RWPE2 (cell line): ENCODE measurements around the gene ZNF554.

Experiments used
- ATAC-seq: fragments of 200-7000 bp; cut with Tn5 transposase; 3 replicates; pipeline ENCODE4 v1.9.1; 2021; ENCODE audit warnings: low read depth
- DNase-seq: peaks from one replicate; pipeline ENCODE4 v3.0.0-alpha.2; 2020; ENCODE audit warnings: low spot score
- H3K27ac ChIP-seq: fragments of 450-650 bp; 2 replicates; pipeline ENCODE4 v1.5.1; 2017; ENCODE audit warnings: mild to moderate bottlenecking; ENCODE audit not compliant: poor library complexity, severe bottlenecking
- H3K27me3 ChIP-seq: fragments of 250-450 bp; sonication (Bioruptor Pico); 2 replicates; pipeline ENCODE4 v1.5.1; 2021; ENCODE audit warnings: mild to moderate bottlenecking, moderate library complexity; ENCODE audit not compliant: insufficient read depth, poor library complexity, severe bottlenecking
- H3K36me3 ChIP-seq: fragments of 250-450 bp; sonication (Bioruptor Pico); 2 replicates; pipeline ENCODE4 v1.5.1; 2020; ENCODE audit warnings: low read depth, mild to moderate bottlenecking, moderate library complexity
- H3K4me1 ChIP-seq: fragments of 250-450 bp; sonication (Bioruptor Pico); 2 replicates; pipeline ENCODE4 v1.5.1; 2021; ENCODE audit warnings: mild to moderate bottlenecking, moderate library complexity; ENCODE audit not compliant: insufficient read depth, poor library complexity, severe bottlenecking
- H3K4me3 ChIP-seq: fragments of 250-450 bp; sonication (Bioruptor Pico); 2 replicates; pipeline ENCODE4 v1.5.1; 2021; ENCODE audit warnings: mild to moderate bottlenecking, moderate library complexity; ENCODE audit not compliant: severe bottlenecking
- H3K9me3 ChIP-seq: fragments of 250-450 bp; sonication (Bioruptor Pico); 2 replicates; pipeline ENCODE4 v1.5.1; 2021; ENCODE audit warnings: mild to moderate bottlenecking, moderate library complexity; ENCODE audit not compliant: severe bottlenecking
- CTCF ChIP-seq: fragments of 450-650 bp; IDR thresholded peaks from one replicate; pipeline ENCODE4 v1.5.1; 2017; ENCODE audit warnings: mild to moderate bottlenecking, moderate library complexity; ENCODE audit not compliant: poor library complexity, severe bottlenecking

ZNF554 gene

GRCh38 chr19:2810141-2811091, 9.3 kb upstream of the ZNF554 start:
- no peaks in the 10 kb centered on the region for H3K4me1 ChIP-seq
- peaks cover 23% of the 10 kb centered on the region for H3K36me3 ChIP-seq
- H3K4me3 ChIP-seq, result no peak overlapping the region
- H3K27me3 ChIP-seq, result no peaks in the 10 kb centered on the region
- H3K9me3 ChIP-seq, result no peaks in the 10 kb centered on the region
- DNase-seq (peak; percentile 47), ATAC-seq (no peak)
- no peak overlapping the region for H3K27ac ChIP-seq
- TF ChIP-seq CTCF, result no peak

- no peak for TF ChIP-seq CTCF
- no peak overlapping the region for H3K4me3 ChIP-seq
- no peak for DNase-seq
Measured at GRCh38 chr19:2811221-2811722, 8.4 kb upstream of the ZNF554 start.

GRCh38 chr19:2811735-2812413, 7.8 kb upstream of the ZNF554 start:
- H3K36me3 ChIP-seq, result peaks cover 16% of the 10 kb centered on the region
- no peak overlapping the region for H3K27ac ChIP-seq
- TF ChIP-seq CTCF, result no peak

More at GRCh38 chr19:2811221-2811722, 8.4 kb upstream of the ZNF554 start:
- peaks cover 21% of the 10 kb centered on the region for H3K36me3 ChIP-seq
- no peak for ATAC-seq
- H3K4me1 ChIP-seq, result no peaks in the 10 kb centered on the region
- no peaks in the 10 kb centered on the region for H3K9me3 ChIP-seq
- H3K27ac ChIP-seq, result no peak overlapping the region
- no peaks in the 10 kb centered on the region for H3K27me3 ChIP-seq

GRCh38 chr19:2812414-2813234, 7.0 kb upstream of the ZNF554 start:
- Histone ChIP-seq H3K27me3 (no peaks in the 10 kb centered on the region), H3K4me1 (no peaks in the 10 kb centered on the region), H3K4me3 (no peak overlapping the region), H3K9me3 (no peaks in the 10 kb centered on the region), H3K27ac (no peak overlapping the region), H3K36me3 (peaks cover 16% of the 10 kb centered on the region)
- ATAC-seq, result no peak
- DNase-seq, result no peak
- TF ChIP-seq CTCF, result no peak

More at GRCh38 chr19:2811735-2812413, 7.8 kb upstream of the ZNF554 start:
- H3K4me3 ChIP-seq, result no peak overlapping the region
- H3K9me3 ChIP-seq, result no peaks in the 10 kb centered on the region
- no peaks in the 10 kb centered on the region for H3K27me3 ChIP-seq
- no peak for ATAC-seq
- H3K4me1 ChIP-seq, result no peaks in the 10 kb centered on the region
- DNase-seq, result no peak
